Cardiac muscle cell (in vitro differentiated cells and primary cell): ENCODE results near the gene PIH1D1. TPM values are rescaled to one million over a fixed set of nuclear protein-coding genes. Genes with fewer than 3 reads are reported as not detected.
A peak's percentile ranks its signal among the peaks of the same experiment; 100 is the strongest.

Source experiments
- DNase-seq, 2 donors: peaks; one replicate each; pipeline versions ENCODE4 v3.0.0 to v3.0.0-alpha.2; 2010 to 2017; ENCODE audit warnings: low read depth in 1 of 2, low spot score in 1 of 2
- H3K27ac ChIP-seq: fragments of 200-600 bp; sonication (generic); 2 replicates; pipeline ENCODE4 v1.5.1; 2016
- H3K27me3 ChIP-seq: fragments of 200-600 bp; sonication (generic); 2 replicates; pipeline ENCODE4 v1.6.0; 2016; ENCODE audit warnings: control low read depth
- H3K36me3 ChIP-seq: fragments of 200-600 bp; sonication (generic); 2 replicates; pipeline ENCODE4 v1.5.1; 2016; ENCODE audit warnings: control low read depth
- H3K4me1 ChIP-seq: fragments of 200-600 bp; sonication (generic); 2 replicates; pipeline ENCODE4 v1.8.1; 2017; ENCODE audit warnings: low read depth, mild to moderate bottlenecking, mixed run types
- H3K4me3 ChIP-seq: fragments of 200-600 bp; sonication (generic); 2 replicates; pipeline ENCODE4 v1.5.1; 2016; ENCODE audit warnings: mild to moderate bottlenecking
- H3K9me3 ChIP-seq: fragments of 200-600 bp; sonication (generic); 2 replicates; pipeline ENCODE4 v1.5.1; 2017; ENCODE audit warnings: low read depth, mild to moderate bottlenecking, control low read depth
- CTCF ChIP-seq: IDR thresholded peaks from 2 replicates; pipeline ENCODE4 v1.5.1; 2012; ENCODE audit warnings: low read depth, mild to moderate bottlenecking, low read length
- polyA plus RNA-seq: library from polyadenylated mRNA; unstranded; fragments of >200 nt; fragmentation: Nextera tagmentation; extraction: Ambion mirVana; gene quantifications from 2 replicates; pipeline ENCODE4 v1.2.1, GENCODE V29; 2016
- total RNA-seq: library from RNA; depleted of rRNA; stranded (reverse); fragments of >200 nt; gene quantifications from 2 replicates; pipeline ENCODE4 v1.2.3, GENCODE V29; 2016

PIH1D1 gene
- total and polyA plus RNA-seq, 2 experiments from 2014 or later: 145 to 156 TPM

- Histone ChIP-seq H3K36me3 (no peaks in the 10 kb centered on the region), H3K9me3 (no peaks in the 10 kb centered on the region), H3K4me3 (no peak overlapping the region), H3K27ac (no peak overlapping the region), H3K4me1 (peaks cover 15% of the 10 kb centered on the region), H3K27me3 (peaks cover 38% of the 10 kb centered on the region)
- no peak for DNase-seq
- no peak for TF ChIP-seq CTCF
Observed at GRCh38 chr19:49420227-49420626, 31.4 kb downstream of the PIH1D1 start.

- Histone ChIP-seq H3K27me3 (peaks cover 27% of the 10 kb centered on the region), H3K4me3 (no peak overlapping the region), H3K27ac (no peak overlapping the region), H3K4me1 (peaks cover 18% of the 10 kb centered on the region), H3K36me3 (no peaks in the 10 kb centered on the region), H3K9me3 (no peaks in the 10 kb centered on the region)
- TF ChIP-seq CTCF: no peak
- no peak for DNase-seq
Observed at GRCh38 chr19:49419173-49419572, 32.4 kb downstream of the PIH1D1 start.

- peaks cover 13% of the 10 kb centered on the region for H3K4me1 ChIP-seq
- H3K9me3 ChIP-seq: no peaks in the 10 kb centered on the region
- no peak for TF ChIP-seq CTCF
- no peak for DNase-seq
- no peak overlapping the region for H3K4me3 ChIP-seq
- peaks cover 25% of the 10 kb centered on the region for H3K27me3 ChIP-seq
- H3K36me3 ChIP-seq: no peaks in the 10 kb centered on the region
- H3K27ac ChIP-seq: no peak overlapping the region
Observed at GRCh38 chr19:49418511-49418910, 33.1 kb downstream of the PIH1D1 start.

GRCh38 chr19:49417088-49417487 lies 34.5 kb downstream of the PIH1D1 start:
- peaks cover 15% of the 10 kb centered on the region for H3K4me1 ChIP-seq
- H3K4me3 ChIP-seq: no peak overlapping the region
- no peak for TF ChIP-seq CTCF
- H3K36me3 ChIP-seq: no peaks in the 10 kb centered on the region
- peaks cover 10% of the 10 kb centered on the region for H3K27me3 ChIP-seq
- no peak overlapping the region for H3K27ac ChIP-seq
- no peaks in the 10 kb centered on the region for H3K9me3 ChIP-seq
- no peak for DNase-seq

- Histone ChIP-seq H3K9me3 (no peaks in the 10 kb centered on the region), H3K4me1 (peaks cover 9% of the 10 kb centered on the region), H3K36me3 (no peaks in the 10 kb centered on the region), H3K27ac (no peak overlapping the region), H3K27me3 (no peaks in the 10 kb centered on the region), H3K4me3 (no peak overlapping the region)
- no peak for DNase-seq
- TF ChIP-seq CTCF: no peak
Observed at GRCh38 chr19:49415810-49416200, 35.8 kb downstream of the PIH1D1 start.

GRCh38 chr19:49415102-49415809 lies 36.4 kb downstream of the PIH1D1 start:
- no peak for TF ChIP-seq CTCF
- DNase-seq: peak in 1 of 2 donors; percentile 86
- H3K4me3 ChIP-seq: no peak overlapping the region
- no peaks in the 10 kb centered on the region for H3K9me3 ChIP-seq
- H3K36me3 ChIP-seq: no peaks in the 10 kb centered on the region
- peaks cover 9% of the 10 kb centered on the region for H3K4me1 ChIP-seq
- H3K27me3 ChIP-seq: no peaks in the 10 kb centered on the region
- H3K27ac ChIP-seq: no peak overlapping the region
